HepG2 (cell line): Measurements from ENCODE around the gene ZFAND2B. TPM values are rescaled to one million over a fixed set of nuclear protein-coding genes. Genes with fewer than 3 reads are reported as not detected.

Source experiments
- AGO1 ChIP-seq: fragments of 200-400 bp; formaldehyde crosslinking; IDR thresholded peaks from 2 replicates; pipeline ENCODE4 v1.6.1; 2017; ENCODE audit warnings: mild to moderate bottlenecking, low read depth, low read length, moderate library complexity; ENCODE audit not compliant: poor library complexity, severe bottlenecking
- ARID2 ChIP-seq: sonication (generic); formaldehyde crosslinking; IDR thresholded peaks from 2 replicates; pipeline ENCODE4 v1.8.1; 2022; ENCODE audit warnings: mild to moderate bottlenecking, missing genetic modification reagents, borderline replicate concordance
- HBP1 ChIP-seq: IDR thresholded peaks from 2 replicates; pipeline ENCODE4 v1.6.1; 2016; ENCODE audit warnings: low read depth, control low read depth
- HMG20B ChIP-seq: conservative IDR thresholded peaks from 2 replicates; pipeline ENCODE4 v1.6.1; 2016; ENCODE audit warnings: missing genetic modification reagents, missing compliant biosample characterization
- ISL2 ChIP-seq: sonication (generic); formaldehyde crosslinking; IDR thresholded peaks from 2 replicates; pipeline ENCODE4 v1.5.0; 2020; ENCODE audit warnings: missing genetic modification reagents
- KDM4B ChIP-seq: sonication (generic); formaldehyde crosslinking; IDR thresholded peaks from 2 replicates; pipeline ENCODE4 v1.4.0; 2020; ENCODE audit warnings: missing genetic modification reagents
- KLF11 ChIP-seq: IDR thresholded peaks from 2 replicates; pipeline ENCODE4 v1.6.1; 2016; ENCODE audit warnings: missing compliant biosample characterization
- KLF12 ChIP-seq: sonication (generic); formaldehyde crosslinking; IDR thresholded peaks from 2 replicates; pipeline ENCODE4 v1.4.0; 2020; ENCODE audit warnings: missing genetic modification reagents, borderline replicate concordance
- NFYC ChIP-seq: IDR thresholded peaks from 2 replicates; pipeline ENCODE4 v1.6.1; 2016; ENCODE audit warnings: missing genetic modification reagents, missing compliant biosample characterization
- NRL ChIP-seq: sonication (generic); formaldehyde crosslinking; IDR thresholded peaks from 2 replicates; pipeline ENCODE4 v1.5.0; 2020; ENCODE audit warnings: missing genetic modification reagents, mild to moderate bottlenecking, moderate library complexity, borderline replicate concordance
- ONECUT2 ChIP-seq: sonication (generic); formaldehyde crosslinking; IDR thresholded peaks from 2 replicates; pipeline ENCODE4 v1.4.0; 2020; ENCODE audit warnings: missing genetic modification reagents
- POLR2G ChIP-seq: fragments of 200-400 bp; formaldehyde crosslinking; IDR thresholded peaks from 2 replicates; pipeline ENCODE4 v1.6.1; 2018; ENCODE audit warnings: mild to moderate bottlenecking, low read depth, low read length, moderate library complexity
- SOX5 ChIP-seq: IDR thresholded peaks from 2 replicates; pipeline ENCODE4 v1.6.1; 2016; ENCODE audit warnings: borderline replicate concordance
- SP140L ChIP-seq: sonication (generic); formaldehyde crosslinking; IDR thresholded peaks from 2 replicates; pipeline ENCODE4 v1.4.0; 2020; ENCODE audit warnings: missing genetic modification reagents, borderline replicate concordance
- TEAD2 ChIP-seq: sonication (generic); formaldehyde crosslinking; IDR thresholded peaks from 2 replicates; pipeline ENCODE4 v1.9.0; 2021; ENCODE audit warnings: missing genetic modification reagents
- TFDP1 ChIP-seq: IDR thresholded peaks from 2 replicates; pipeline ENCODE4 v1.6.1; 2016; ENCODE audit warnings: missing compliant biosample characterization, missing genetic modification reagents, borderline replicate concordance
- TOPORS ChIP-seq: sonication (generic); formaldehyde crosslinking; IDR thresholded peaks from 2 replicates; pipeline ENCODE4 v1.8.0; 2023; ENCODE audit warnings: mild to moderate bottlenecking, missing genetic modification reagents
- TRIM24 ChIP-seq: sonication (generic); formaldehyde crosslinking; IDR thresholded peaks from 2 replicates; pipeline ENCODE4 v1.8.0; 2022; ENCODE audit warnings: mild to moderate bottlenecking, missing genetic modification reagents
- ZNF30 ChIP-seq: sonication (generic); formaldehyde crosslinking; IDR thresholded peaks from 2 replicates; pipeline ENCODE4 v1.5.0; 2020; ENCODE audit warnings: mild to moderate bottlenecking, missing genetic modification reagents
- ZNF513 ChIP-seq: sonication (generic); formaldehyde crosslinking; conservative IDR thresholded peaks from 2 replicates; pipeline ENCODE4 v1.5.0; 2020; ENCODE audit warnings: missing genetic modification reagents
- ZNF562 ChIP-seq: sonication (generic); formaldehyde crosslinking; IDR thresholded peaks from 2 replicates; pipeline ENCODE4 v1.8.0; 2022; ENCODE audit warnings: missing genetic modification reagents, borderline replicate concordance
- polyA plus RNA-seq, 8 experiments: library from polyadenylated mRNA; depleted of rRNA in 3 of 8; stranded (reverse) in 7 of 8; unstranded in 1 of 8; fragments of >200 nt; fragmentation: Illumina TruSeq in 4 of 8; extraction: Trizol in 4 of 8; gene quantifications; 2 replicates each; pipeline versions ENCODE4 v1.2.1 to v1.2.3, GENCODE V29; 2011 to 2016; ENCODE audit warnings: low read depth in 4 of 8, missing spikeins in 1 of 8, mixed read lengths in 1 of 8; ENCODE audit not compliant: insufficient read depth in 1 of 8
- total RNA-seq, 5 experiments: library from RNA; depleted of rRNA; stranded (reverse); fragments of >200 nt; fragmentation: Illumina TruSeq; extraction: Trizol; gene quantifications; 2 replicates each; pipeline ENCODE4 v1.2.3, GENCODE V29; 2016; ENCODE audit warnings: low read depth in 1 of 5
- TF ChIP-seq, protein P1 (sequence below), 2 experiments: fragments of 450-650 bp in 1 of 2; sonication (generic) in 1 of 2; formaldehyde crosslinking; IDR thresholded peaks; 2 replicates each; pipeline versions ENCODE4 v1.5.0 to v1.8.0; 2020 to 2022; ENCODE audit warnings: mild to moderate bottlenecking in 1 of 2, missing genetic modification reagents in 1 of 2
- TF ChIP-seq, protein P2 (sequence below): sonication (generic); formaldehyde crosslinking; IDR thresholded peaks from 2 replicates; pipeline ENCODE4 v1.5.0; 2020; ENCODE audit warnings: missing genetic modification reagents, mild to moderate bottlenecking, borderline replicate concordance

The ZFAND2B gene
- total and polyA plus RNA-seq, 2 of the 13 experiments (the other 11 are each of a cell fraction or from before 2014, with no cell fraction given), result 53.3 to 115 TPM

GRCh38 chr2:219207884-219208740, 1.5 kb downstream of the ZFAND2B start (continued):
- no peak for TF ChIP-seq ZNF513 (CRISPR knock-in tag)
- TF ChIP-seq KLF11 (CRISPR knock-in tag), result peak; percentile 31; the same call in 1 of the 2 replicates
- TF ChIP-seq TFDP1 (CRISPR knock-in tag), result peak; percentile 54; the same call in 1 of the 2 replicates
- peak; percentile 64; the same call in 1 of the 2 replicates for TF ChIP-seq ISL2
- no peak; the same call in 1 of the 2 replicates for TF ChIP-seq NRL
- TF ChIP-seq NFYC (CRISPR knock-in tag), result 0 out of 2 replicates have a peak, but pooled peaks have one; percentile 24
- TF ChIP-seq TEAD2, result no peak
- TF ChIP-seq TOPORS, result no peak
- TF ChIP-seq HMG20B (CRISPR knock-in tag), result peak; percentile 78
- no peak for TF ChIP-seq ZNF30 (CRISPR knock-in tag)
- TF ChIP-seq ONECUT2 (CRISPR knock-in tag), result 0 out of 2 replicates have a peak, but pooled peaks have one; percentile 22
- TF ChIP-seq TRIM24 (CRISPR knock-in tag), result no peak
- TF ChIP-seq ARID2 (CRISPR knock-in tag), result no peak
- no peak for TF ChIP-seq AGO1
- no peak for TF ChIP-seq ZNF562 (CRISPR knock-in tag)
- TF ChIP-seq, protein P1, sequence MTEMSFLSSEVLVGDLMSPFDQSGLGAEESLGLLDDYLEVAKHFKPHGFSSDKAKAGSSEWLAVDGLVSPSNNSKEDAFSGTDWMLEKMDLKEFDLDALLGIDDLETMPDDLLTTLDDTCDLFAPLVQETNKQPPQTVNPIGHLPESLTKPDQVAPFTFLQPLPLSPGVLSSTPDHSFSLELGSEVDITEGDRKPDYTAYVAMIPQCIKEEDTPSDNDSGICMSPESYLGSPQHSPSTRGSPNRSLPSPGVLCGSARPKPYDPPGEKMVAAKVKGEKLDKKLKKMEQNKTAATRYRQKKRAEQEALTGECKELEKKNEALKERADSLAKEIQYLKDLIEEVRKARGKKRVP (CRISPR knock-in tag; IDR thresholded peaks at IDR 0.05), result peak in 1 of 2 experiments; percentile 70; a peak in 2 of 4 replicates
- TF ChIP-seq KLF12 (CRISPR knock-in tag), result no peak
- no peak; the same call in 1 of the 2 replicates for TF ChIP-seq KDM4B (CRISPR knock-in tag)
- TF ChIP-seq HBP1 (CRISPR knock-in tag), result peak; percentile 80; the same call in 1 of the 2 replicates
- TF ChIP-seq, protein P2, sequence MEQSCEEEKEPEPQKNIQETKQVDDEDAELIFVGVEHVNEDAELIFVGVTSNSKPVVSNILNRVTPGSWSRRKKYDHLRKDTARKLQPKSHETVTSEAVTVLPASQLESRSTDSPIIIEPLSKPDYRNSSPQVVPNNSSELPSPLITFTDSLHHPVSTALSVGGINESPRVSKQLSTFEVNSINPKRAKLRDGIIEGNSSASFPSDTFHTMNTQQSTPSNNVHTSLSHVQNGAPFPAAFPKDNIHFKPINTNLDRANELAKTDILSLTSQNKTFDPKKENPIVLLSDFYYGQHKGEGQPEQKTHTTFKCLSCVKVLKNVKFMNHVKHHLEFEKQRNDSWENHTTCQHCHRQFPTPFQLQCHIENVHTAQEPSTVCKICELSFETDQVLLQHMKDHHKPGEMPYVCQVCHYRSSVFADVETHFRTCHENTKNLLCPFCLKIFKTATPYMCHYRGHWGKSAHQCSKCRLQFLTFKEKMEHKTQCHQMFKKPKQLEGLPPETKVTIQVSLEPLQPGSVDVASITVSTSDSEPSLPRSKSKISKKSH (CRISPR knock-in tag), result no peak
- TF ChIP-seq POLR2G, result peak; percentile 73
- no peak for TF ChIP-seq SP140L (CRISPR knock-in tag)
- peak; percentile 77; the same call in 1 of the 2 replicates for TF ChIP-seq SOX5 (CRISPR knock-in tag)
